HepG2 (cell line): ENCODE data around the gene CALR. TPM values are rescaled to one million over a fixed set of nuclear protein-coding genes. Genes with fewer than 3 reads are reported as not detected.
A peak's percentile ranks its signal among the peaks of the same experiment; 100 is the strongest.

ENCODE experiments used
- ADNP ChIP-seq: sonication (generic); formaldehyde crosslinking; IDR thresholded peaks from 2 replicates; pipeline ENCODE4 v1.4.0; 2020; ENCODE audit warnings: missing genetic modification reagents
- AHDC1 ChIP-seq: sonication (generic); formaldehyde crosslinking; IDR thresholded peaks from 2 replicates; pipeline ENCODE4 v1.5.1; 2020; ENCODE audit warnings: mild to moderate bottlenecking, missing genetic modification reagents, borderline replicate concordance
- CHD2 ChIP-seq: IDR thresholded peaks from 2 replicates; pipeline ENCODE4 v1.6.1; 2011; ENCODE audit warnings: low read depth, low read length, improper control_type of control experiment
- HBP1 ChIP-seq: IDR thresholded peaks from 2 replicates; pipeline ENCODE4 v1.6.1; 2016; ENCODE audit warnings: low read depth, control low read depth
- HMGA1 ChIP-seq: sonication (generic); formaldehyde crosslinking; conservative IDR thresholded peaks from 2 replicates; pipeline ENCODE4 v1.4.0; 2020; ENCODE audit warnings: missing genetic modification reagents
- KDM1A ChIP-seq: IDR thresholded peaks from 2 replicates; pipeline ENCODE4 v1.6.1; 2016; ENCODE audit warnings: missing compliant biosample characterization
- NAIF1 ChIP-seq: sonication (generic); formaldehyde crosslinking; IDR thresholded peaks from 2 replicates; pipeline ENCODE4 v1.5.0; 2020; ENCODE audit warnings: mild to moderate bottlenecking, missing genetic modification reagents, borderline replicate concordance
- NBN ChIP-seq: fragments of 450-650 bp; conservative IDR thresholded peaks from 2 replicates; pipeline ENCODE4 v1.6.1; 2017
- NRL ChIP-seq: sonication (generic); formaldehyde crosslinking; IDR thresholded peaks from 2 replicates; pipeline ENCODE4 v1.5.0; 2020; ENCODE audit warnings: missing genetic modification reagents, mild to moderate bottlenecking, moderate library complexity, borderline replicate concordance
- POLR2A ChIP-seq, 2 experiments: IDR thresholded peaks; 2 replicates each; pipeline ENCODE4 v1.6.1; 2011; ENCODE audit warnings: low read depth in 2 of 2, low read length in 2 of 2, mild to moderate bottlenecking in 1 of 2, moderate library complexity in 1 of 2; ENCODE audit not compliant: insufficient read depth in 1 of 2
- SRSF9 ChIP-seq: fragments of 200-400 bp; formaldehyde crosslinking; IDR thresholded peaks from 2 replicates; pipeline ENCODE4 v1.6.1; 2018; ENCODE audit warnings: borderline replicate concordance, mild to moderate bottlenecking, low read depth, low read length; ENCODE audit not compliant: insufficient read depth, poor library complexity, severe bottlenecking
- ZBTB2 ChIP-seq: sonication (generic); formaldehyde crosslinking; IDR thresholded peaks from 2 replicates; pipeline ENCODE4 v1.8.0; 2022; ENCODE audit warnings: low read depth, missing genetic modification reagents
- ZNF343 ChIP-seq: sonication (generic); formaldehyde crosslinking; IDR thresholded peaks from 2 replicates; pipeline ENCODE4 v1.4.0; 2020; ENCODE audit warnings: mild to moderate bottlenecking, missing genetic modification reagents
- ZNF468 ChIP-seq: sonication (generic); formaldehyde crosslinking; IDR thresholded peaks from 2 replicates; pipeline ENCODE4 v1.8.0; 2022; ENCODE audit warnings: mild to moderate bottlenecking, moderate library complexity, missing genetic modification reagents
- ZNF709 ChIP-seq: sonication (generic); formaldehyde crosslinking; IDR thresholded peaks from 2 replicates; pipeline ENCODE4 v1.5.0; 2020; ENCODE audit warnings: mild to moderate bottlenecking, missing genetic modification reagents
- polyA plus RNA-seq, 8 experiments: library from polyadenylated mRNA; depleted of rRNA in 3 of 8; stranded (reverse) in 7 of 8; unstranded in 1 of 8; fragments of >200 nt; fragmentation: Illumina TruSeq in 4 of 8; extraction: Trizol in 4 of 8; gene quantifications; 2 replicates each; pipeline versions ENCODE4 v1.2.1 to v1.2.3, GENCODE V29; 2011 to 2016; ENCODE audit warnings: low read depth in 4 of 8, missing spikeins in 1 of 8, mixed read lengths in 1 of 8; ENCODE audit not compliant: insufficient read depth in 1 of 8
- total RNA-seq, 5 experiments: library from RNA; depleted of rRNA; stranded (reverse); fragments of >200 nt; fragmentation: Illumina TruSeq; extraction: Trizol; gene quantifications; 2 replicates each; pipeline ENCODE4 v1.2.3, GENCODE V29; 2016; ENCODE audit warnings: low read depth in 1 of 5
- TF ChIP-seq, protein P1 (sequence below): sonication (generic); IDR thresholded peaks from 2 replicates; pipeline ENCODE4 v1.6.1; 2016; ENCODE audit warnings: low read depth, borderline replicate concordance
- TF ChIP-seq, protein P2 (sequence below): sonication (generic); formaldehyde crosslinking; IDR thresholded peaks from 2 replicates; pipeline ENCODE4 v1.4.0; 2020; ENCODE audit warnings: missing genetic modification reagents, mild to moderate bottlenecking, borderline replicate concordance

The CALR gene
- total and polyA plus RNA-seq, 2 of the 13 experiments (the other 11 are each of a cell fraction or from before 2014, with no cell fraction given) = 898 to 934 TPM

DNA sequence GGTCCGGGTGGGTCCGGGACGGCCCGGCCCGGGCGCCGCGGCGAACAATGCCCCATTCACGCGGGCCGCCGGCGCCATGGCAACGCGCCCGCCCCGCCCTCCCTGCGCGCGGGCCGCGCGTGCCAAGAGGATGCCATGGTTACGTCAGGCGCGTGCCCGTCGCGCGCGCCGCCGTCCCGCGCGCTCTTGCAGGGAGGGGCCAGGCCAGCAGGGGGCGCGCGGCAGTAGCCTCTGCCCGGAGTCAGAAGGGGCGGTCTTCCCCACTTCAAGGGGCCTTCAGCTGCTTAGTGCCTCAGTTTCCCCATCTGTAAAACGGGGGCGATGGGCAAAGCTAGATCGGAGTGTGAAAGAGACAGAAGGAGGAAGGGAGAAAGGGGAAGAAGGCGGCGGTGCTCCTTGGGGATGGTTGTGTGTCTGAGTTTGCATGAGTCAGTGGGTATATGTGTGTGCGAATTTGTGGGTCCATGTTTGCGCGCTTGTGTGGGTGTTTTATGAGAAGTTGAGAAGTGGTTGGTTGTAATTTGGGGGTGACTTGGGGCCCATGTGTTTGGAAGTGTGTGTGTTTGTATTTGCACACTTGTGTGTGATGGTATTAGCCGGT lies 45.2 kb downstream of the CALR start (continued):
- TF ChIP-seq AHDC1 (CRISPR knock-in tag) (no peak), ADNP (CRISPR knock-in tag) (no peak), ZBTB2 (CRISPR knock-in tag) (peak; percentile 49; the same call in 1 of the 2 replicates), POLR2A (IDR thresholded peaks at IDR 0.05; ENCODE audit: insufficient read depth in 1 of 2, low read depth in 2 of 2, low read length in 2 of 2) (no peak), NAIF1 (CRISPR knock-in tag) (no peak), KDM1A (CRISPR knock-in tag) (no peak; the same call in 1 of the 2 replicates), SRSF9 (no peak), NRL (CRISPR knock-in tag) (no peak), CHD2 (no peak), ZNF343 (CRISPR knock-in tag) (no peak), NBN (no peak), HMGA1 (CRISPR knock-in tag) (no peak), ZNF468 (CRISPR knock-in tag) (peak; percentile 56; the same call in 1 of the 2 replicates), ZNF709 (CRISPR knock-in tag) (no peak), HBP1 (CRISPR knock-in tag) (no peak)
- TF ChIP-seq, protein P1, sequence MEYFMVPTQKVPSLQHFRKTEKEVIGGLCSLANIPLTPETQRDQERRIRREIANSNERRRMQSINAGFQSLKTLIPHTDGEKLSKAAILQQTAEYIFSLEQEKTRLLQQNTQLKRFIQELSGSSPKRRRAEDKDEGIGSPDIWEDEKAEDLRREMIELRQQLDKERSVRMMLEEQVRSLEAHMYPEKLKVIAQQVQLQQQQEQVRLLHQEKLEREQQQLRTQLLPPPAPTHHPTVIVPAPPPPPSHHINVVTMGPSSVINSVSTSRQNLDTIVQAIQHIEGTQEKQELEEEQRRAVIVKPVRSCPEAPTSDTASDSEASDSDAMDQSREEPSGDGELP = peak; percentile 11; the same call in 1 of the 2 replicates
- TF ChIP-seq, protein P2, sequence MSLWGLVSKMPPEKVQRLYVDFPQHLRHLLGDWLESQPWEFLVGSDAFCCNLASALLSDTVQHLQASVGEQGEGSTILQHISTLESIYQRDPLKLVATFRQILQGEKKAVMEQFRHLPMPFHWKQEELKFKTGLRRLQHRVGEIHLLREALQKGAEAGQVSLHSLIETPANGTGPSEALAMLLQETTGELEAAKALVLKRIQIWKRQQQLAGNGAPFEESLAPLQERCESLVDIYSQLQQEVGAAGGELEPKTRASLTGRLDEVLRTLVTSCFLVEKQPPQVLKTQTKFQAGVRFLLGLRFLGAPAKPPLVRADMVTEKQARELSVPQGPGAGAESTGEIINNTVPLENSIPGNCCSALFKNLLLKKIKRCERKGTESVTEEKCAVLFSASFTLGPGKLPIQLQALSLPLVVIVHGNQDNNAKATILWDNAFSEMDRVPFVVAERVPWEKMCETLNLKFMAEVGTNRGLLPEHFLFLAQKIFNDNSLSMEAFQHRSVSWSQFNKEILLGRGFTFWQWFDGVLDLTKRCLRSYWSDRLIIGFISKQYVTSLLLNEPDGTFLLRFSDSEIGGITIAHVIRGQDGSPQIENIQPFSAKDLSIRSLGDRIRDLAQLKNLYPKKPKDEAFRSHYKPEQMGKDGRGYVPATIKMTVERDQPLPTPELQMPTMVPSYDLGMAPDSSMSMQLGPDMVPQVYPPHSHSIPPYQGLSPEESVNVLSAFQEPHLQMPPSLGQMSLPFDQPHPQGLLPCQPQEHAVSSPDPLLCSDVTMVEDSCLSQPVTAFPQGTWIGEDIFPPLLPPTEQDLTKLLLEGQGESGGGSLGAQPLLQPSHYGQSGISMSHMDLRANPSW (CRISPR knock-in tag) = no peak
